ENCODE results near the gene CYB561. TPM values are rescaled to one million over a fixed set of nuclear protein-coding genes. Genes with fewer than 3 reads are reported as not detected.

CYB561 gene
- total RNA-seq, 5 donors from 2014 or later (not counting 1 experiment from before 2014, with no cell fraction given) = 15.5 to 64.1 (median 34.0) TPM

DNA sequence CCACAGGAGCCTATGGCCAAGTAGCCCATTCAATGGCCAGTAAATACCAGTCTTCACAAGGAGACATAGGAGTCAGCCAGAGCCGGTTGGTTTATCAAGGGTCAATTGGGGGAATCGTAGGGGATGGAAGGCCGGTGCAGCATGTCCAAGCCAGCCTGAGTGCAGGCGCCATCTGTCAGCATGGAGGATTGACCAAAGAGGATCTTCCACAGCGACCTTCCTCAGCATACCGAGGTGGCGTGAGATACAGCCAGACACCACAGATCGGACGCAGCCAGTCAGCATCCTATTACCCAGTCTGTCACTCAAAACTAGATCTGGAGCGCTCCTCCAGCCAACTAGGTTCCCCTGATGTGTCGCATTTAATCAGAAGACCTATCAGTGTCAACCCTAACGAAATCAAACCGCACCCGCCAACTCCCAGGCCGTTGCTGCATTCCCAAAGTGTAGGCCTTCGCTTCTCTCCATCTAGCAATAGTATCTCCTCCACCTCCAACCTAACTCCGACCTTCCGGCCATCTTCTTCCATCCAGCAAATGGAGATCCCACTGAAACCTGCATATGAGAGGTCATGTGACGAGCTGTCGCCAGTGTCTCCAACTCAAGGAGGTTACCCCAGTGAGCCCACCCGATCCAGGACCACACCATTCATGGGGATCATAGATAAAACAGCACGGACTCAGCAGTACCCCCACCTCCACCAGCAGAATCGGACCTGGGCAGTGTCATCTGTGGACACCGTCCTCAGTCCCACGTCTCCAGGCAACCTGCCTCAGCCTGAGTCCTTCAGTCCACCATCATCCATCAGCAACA is 25.0 kb downstream of the CYB561 start:
- 94% methylated on average over 25 of the region's 25 CpGs for WGBS (ENCODE audit: insufficient coverage)
- no peaks in the 10 kb centered on the region for H3K36me3 ChIP-seq (ENCODE audit: control insufficient read depth in 2 of 2, extremely low read depth in 1 of 2, insufficient read depth in 1 of 2, low read length in 1 of 2)
- Mint-ChIP-seq H3K4me3 (peak overlapping the region in 1 of 3 donors; percentile 55), H3K27ac (peak overlapping the region in 1 of 2 donors; percentile 71), H3K27me3 (no peaks in the 10 kb centered on the region), H3K4me1 (peaks cover 18 to 30% (median 23%) of the 10 kb centered on the region in 3 donors), H3K9me3 (no peaks in the 10 kb centered on the region), H3K36me3 (peaks cover 10% of the 10 kb centered on the region)
- peaks cover 3 to 24% of the 10 kb centered on the region in 2 experiments for H3K4me1 ChIP-seq (ENCODE audit: control insufficient read depth in 1 of 2, extremely low read depth in 1 of 2, insufficient read depth in 2 of 2, low read length in 2 of 2)
- ChIA-PET CTCF (interaction anchor here in 1 of 2 donors (1.1 kb wide), 1 partner anchor 17 kb away, joined by 3 read pairs; no protein-coding TSS in a partner anchor), POLR2A (interaction anchor here in 1 of 2 donors (0.5 kb wide), 1 partner anchor 14 kb away, joined by 3 read pairs; no protein-coding TSS in a partner anchor)
- no peak overlapping the region for H3K4me3 ChIP-seq (ENCODE audit: control insufficient read depth in 1 of 2, extremely low read depth in 1 of 2, low read length in 1 of 2)
- H3K27me3 ChIP-seq (replicated peaks in 1 of 2; ENCODE audit: control insufficient read depth in 2 of 2, extremely low read depth in 1 of 2, insufficient read depth in 2 of 2, low read length in 1 of 2) = no peaks in the 10 kb centered on the region
- no peak for ATAC-seq (replicated peaks in 1 of 4)
- H3K27ac ChIP-seq (ENCODE audit: low read length) = no peak overlapping the region
- no peaks in the 10 kb centered on the region for H3K9me3 ChIP-seq
- DNase-seq = no peak

DNA sequence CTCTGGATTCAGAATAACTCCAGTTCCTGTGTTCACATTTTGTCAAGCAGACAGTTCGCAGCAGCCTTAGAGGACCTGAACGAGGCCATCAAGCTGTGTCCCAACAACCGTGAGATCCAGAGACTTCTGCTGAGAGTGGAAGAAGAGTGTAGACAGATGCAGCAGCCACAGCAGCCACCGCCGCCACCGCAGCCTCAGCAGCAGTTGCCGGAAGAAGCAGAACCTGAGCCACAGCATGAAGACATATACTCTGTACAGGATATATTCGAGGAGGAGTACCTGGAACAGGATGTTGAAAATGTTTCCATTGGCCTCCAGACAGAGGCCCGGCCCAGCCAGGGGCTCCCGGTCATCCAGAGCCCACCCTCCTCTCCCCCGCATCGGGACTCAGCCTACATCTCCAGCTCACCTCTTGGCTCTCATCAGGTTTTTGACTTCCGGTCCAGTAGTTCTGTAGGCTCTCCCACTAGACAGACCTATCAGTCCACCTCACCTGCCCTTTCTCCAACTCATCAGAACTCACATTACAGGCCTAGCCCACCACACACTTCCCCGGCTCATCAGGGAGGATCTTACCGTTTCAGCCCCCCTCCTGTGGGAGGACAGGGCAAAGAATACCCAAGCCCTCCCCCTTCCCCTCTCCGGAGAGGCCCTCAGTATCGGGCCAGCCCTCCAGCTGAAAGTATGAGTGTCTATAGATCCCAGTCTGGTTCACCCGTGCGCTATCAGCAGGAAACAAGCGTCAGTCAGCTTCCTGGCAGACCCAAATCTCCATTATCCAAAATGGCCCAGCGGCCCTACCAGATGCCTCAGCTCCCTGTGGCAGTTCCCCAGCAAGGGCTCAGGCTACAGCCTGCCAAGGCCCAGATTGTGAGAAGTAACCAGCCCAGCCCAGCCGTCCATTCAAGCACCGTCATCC is 25.9 kb downstream of the CYB561 start:
- Histone ChIP-seq H3K36me3 (ENCODE audit: control insufficient read depth in 2 of 2, extremely low read depth in 1 of 2, insufficient read depth in 1 of 2, low read length in 1 of 2) (no peaks in the 10 kb centered on the region), H3K4me3 (ENCODE audit: control insufficient read depth in 1 of 2, extremely low read depth in 1 of 2, low read length in 1 of 2) (no peak overlapping the region), H3K27ac (ENCODE audit: low read length) (peak overlapping the region; percentile 13), H3K27me3 (replicated peaks in 1 of 2; ENCODE audit: control insufficient read depth in 2 of 2, extremely low read depth in 1 of 2, insufficient read depth in 2 of 2, low read length in 1 of 2) (no peaks in the 10 kb centered on the region), H3K9me3 (no peaks in the 10 kb centered on the region), H3K4me1 (ENCODE audit: control insufficient read depth in 1 of 2, extremely low read depth in 1 of 2, insufficient read depth in 2 of 2, low read length in 2 of 2) (peaks cover 3 to 17% of the 10 kb centered on the region in 2 experiments)
- Mint-ChIP-seq H3K9me3 (no peaks in the 10 kb centered on the region), H3K27ac (peak overlapping the region; percentile 71 to 81), H3K4me3 (peak overlapping the region in 2 of 3 donors; percentile 22 to 55), H3K27me3 (no peaks in the 10 kb centered on the region), H3K4me1 (peaks cover 13 to 24% (median 18%) of the 10 kb centered on the region in 3 donors), H3K36me3 (peaks cover 10% of the 10 kb centered on the region)
- DNase-seq = peak in 28 of 35 experiments; percentile 15 to 60 (median 38)
- peak; percentile 78 to 96 (median 94) for ATAC-seq (replicated peaks in 1 of 4)
- WGBS (ENCODE audit: insufficient coverage) = 40% methylated on average over 20 of the region's 23 CpGs
- ChIA-PET POLR2A (interaction anchor here in 1 of 2 donors (0.5 kb wide), 1 partner anchor 15 kb away, joined by 3 read pairs; no protein-coding TSS in a partner anchor), CTCF (interaction anchor here (0.6 to 1.1 kb wide), 6 partner anchors 12 to 825 kb away, joined by 3 to 5 read pairs (median 3); no protein-coding TSS in a partner anchor)

DNA sequence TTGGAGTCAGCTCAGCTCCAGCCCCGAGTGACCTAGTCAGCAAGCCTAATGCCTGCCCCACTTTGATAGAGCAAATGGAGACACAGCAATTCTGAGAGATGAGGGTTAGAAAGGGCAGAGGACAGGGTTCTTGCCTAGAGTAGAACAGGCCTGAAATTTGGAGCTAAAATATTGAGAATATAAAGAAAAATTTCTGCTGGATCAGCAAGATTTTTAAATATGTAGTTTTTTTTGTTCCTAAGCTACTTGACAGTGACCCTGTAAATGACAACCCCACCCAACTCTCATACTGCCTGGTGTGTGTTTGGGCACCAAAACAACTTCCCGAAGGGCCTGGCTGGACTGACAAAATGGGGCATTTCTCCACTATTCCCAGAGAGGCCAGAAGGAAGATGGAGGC is 26.7 kb downstream of the CYB561 start:
- no peaks in the 10 kb centered on the region for H3K36me3 ChIP-seq (ENCODE audit: control insufficient read depth in 2 of 2, extremely low read depth in 1 of 2, insufficient read depth in 1 of 2, low read length in 1 of 2)
- H3K4me1 Mint-ChIP-seq = peaks cover 13 to 24% (median 18%) of the 10 kb centered on the region in 3 donors

DNA sequence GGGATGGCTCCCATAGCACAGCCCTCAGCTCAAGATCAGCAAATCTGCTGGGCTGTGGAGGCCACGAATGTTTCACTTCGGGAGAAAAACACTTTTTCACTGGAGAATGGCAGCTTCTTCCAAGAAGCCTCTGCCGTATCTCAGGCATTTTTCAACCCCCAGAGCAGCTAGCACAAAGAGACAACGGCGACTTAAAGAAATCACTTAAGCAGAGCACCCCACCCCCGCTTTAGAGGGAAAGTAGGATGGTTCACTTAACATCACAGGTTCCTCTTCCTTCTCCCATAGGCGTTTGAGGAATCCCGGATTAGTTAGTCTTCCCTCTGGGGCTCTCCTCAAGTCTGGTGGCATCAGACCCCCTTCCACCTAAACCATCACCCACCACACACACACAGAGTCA is 27.6 kb downstream of the CYB561 start:
- H3K4me1 ChIP-seq (ENCODE audit: control insufficient read depth in 1 of 2, extremely low read depth in 1 of 2, insufficient read depth in 2 of 2, low read length in 2 of 2) = peaks cover 3 to 17% of the 10 kb centered on the region in 2 experiments
- Mint-ChIP-seq H3K9me3 (no peaks in the 10 kb centered on the region), H3K27ac (no peak overlapping the region), H3K27me3 (no peaks in the 10 kb centered on the region), H3K4me1 (peaks cover 13 to 24% (median 18%) of the 10 kb centered on the region in 3 donors), H3K36me3 (peaks cover 20% of the 10 kb centered on the region), H3K4me3 (no peak overlapping the region)
- no peak for DNase-seq
- peaks cover 0 to 5% of the 10 kb centered on the region in 2 donors for H3K36me3 ChIP-seq (ENCODE audit: control insufficient read depth in 2 of 2, extremely low read depth in 1 of 2, insufficient read depth in 1 of 2, low read length in 1 of 2)
- no peak overlapping the region for H3K27ac ChIP-seq (ENCODE audit: low read length)
- ChIA-PET POLR2A (no interaction called here), CTCF (interaction anchor here in 1 of 2 donors (2.0 kb wide), 1 partner anchor 12 kb away, joined by 8 read pairs; no protein-coding TSS in a partner anchor)
- no peaks in the 10 kb centered on the region for H3K9me3 ChIP-seq
- no peak for ATAC-seq (replicated peaks in 1 of 4)
- WGBS (ENCODE audit: insufficient coverage) = 83% methylated on average over 2 of the region's 8 CpGs
- H3K27me3 ChIP-seq (replicated peaks in 1 of 2; ENCODE audit: control insufficient read depth in 2 of 2, extremely low read depth in 1 of 2, insufficient read depth in 2 of 2, low read length in 1 of 2) = no peaks in the 10 kb centered on the region
- no peak overlapping the region for H3K4me3 ChIP-seq (ENCODE audit: control insufficient read depth in 1 of 2, extremely low read depth in 1 of 2, low read length in 1 of 2)

More for the DNA sequence above, 26.7 kb downstream of the CYB561 start:
- no peak for ATAC-seq (replicated peaks in 1 of 4)
- Histone ChIP-seq H3K27me3 (replicated peaks in 1 of 2; ENCODE audit: control insufficient read depth in 2 of 2, extremely low read depth in 1 of 2, insufficient read depth in 2 of 2, low read length in 1 of 2) (no peaks in the 10 kb centered on the region), H3K4me1 (ENCODE audit: control insufficient read depth in 1 of 2, extremely low read depth in 1 of 2, insufficient read depth in 2 of 2, low read length in 2 of 2) (peaks cover 3 to 17% of the 10 kb centered on the region in 2 experiments), H3K27ac (ENCODE audit: low read length) (peak overlapping the region; percentile 13), H3K9me3 (no peaks in the 10 kb centered on the region), H3K4me3 (ENCODE audit: control insufficient read depth in 1 of 2, extremely low read depth in 1 of 2, low read length in 1 of 2) (no peak overlapping the region)
- Mint-ChIP-seq H3K27ac (peak overlapping the region; percentile 71 to 81), H3K9me3 (no peaks in the 10 kb centered on the region), H3K4me3 (peak overlapping the region in 1 of 3 donors; percentile 55), H3K36me3 (peaks cover 16% of the 10 kb centered on the region), H3K27me3 (no peaks in the 10 kb centered on the region)
- 100% methylated on average over 1 of the region's 2 CpGs for WGBS (ENCODE audit: insufficient coverage)
- ChIA-PET POLR2A (no interaction called here), CTCF (interaction anchor here in 1 of 2 donors (0.6 kb wide), 4 partner anchors 12 to 824 kb away, joined by 3 read pairs; no protein-coding TSS in a partner anchor)
- no peak for DNase-seq

DNA sequence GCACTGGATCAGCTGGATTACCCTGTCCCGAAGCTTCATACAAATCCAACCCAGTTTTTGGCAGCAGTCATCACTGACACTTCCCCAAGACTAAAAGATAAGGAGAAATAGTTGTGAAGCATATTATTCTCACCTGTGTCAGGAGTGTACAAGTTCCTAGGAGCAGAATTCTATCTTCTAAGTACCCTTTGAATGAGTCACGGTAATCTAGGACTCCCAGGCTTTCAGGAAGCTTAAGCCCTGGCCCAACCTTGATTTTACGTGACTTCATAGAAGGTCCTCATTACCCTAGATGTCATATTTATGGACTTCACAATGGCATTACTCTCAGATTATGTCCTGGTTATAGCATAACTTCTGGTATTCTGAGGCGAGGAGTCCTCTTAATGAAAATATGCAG is 31.9 kb downstream of the CYB561 start:
- no peaks in the 10 kb centered on the region for H3K27me3 ChIP-seq (replicated peaks in 1 of 2; ENCODE audit: control insufficient read depth in 2 of 2, extremely low read depth in 1 of 2, insufficient read depth in 2 of 2, low read length in 1 of 2)
- ATAC-seq (replicated peaks in 1 of 4) (no peak), DNase-seq (no peak)
- Mint-ChIP-seq H3K36me3 (peaks cover 25% of the 10 kb centered on the region), H3K27ac (no peak overlapping the region), H3K4me3 (no peak overlapping the region), H3K9me3 (no peaks in the 10 kb centered on the region), H3K4me1 (peaks cover 0 to 8% (median 3%) of the 10 kb centered on the region in 3 donors), H3K27me3 (no peaks in the 10 kb centered on the region)
- POLR2A ChIA-PET = no interaction called here
- no CpG with 5 or more reads among the region's 4 CpGs for whole genome bisulfite sequencing (ENCODE audit: insufficient coverage)
- H3K4me3 ChIP-seq (ENCODE audit: control insufficient read depth in 1 of 2, extremely low read depth in 1 of 2, low read length in 1 of 2) = no peak overlapping the region
- peaks cover 9 to 17% of the 10 kb centered on the region in 2 donors for H3K36me3 ChIP-seq (ENCODE audit: control insufficient read depth in 2 of 2, extremely low read depth in 1 of 2, insufficient read depth in 1 of 2, low read length in 1 of 2)
- no peaks in the 10 kb centered on the region for H3K9me3 ChIP-seq
- no peak overlapping the region for H3K27ac ChIP-seq (ENCODE audit: low read length)
- H3K4me1 ChIP-seq (ENCODE audit: control insufficient read depth in 1 of 2, extremely low read depth in 1 of 2, insufficient read depth in 2 of 2, low read length in 2 of 2) = peaks cover 0 to under 1% of the 10 kb centered on the region in 2 experiments
- CTCF ChIA-PET = interaction anchor here (1.1 to 1.2 kb wide), 2 partner anchors 11 to 12 kb away, joined by 4 to 5 read pairs; no protein-coding TSS in a partner anchor

DNA sequence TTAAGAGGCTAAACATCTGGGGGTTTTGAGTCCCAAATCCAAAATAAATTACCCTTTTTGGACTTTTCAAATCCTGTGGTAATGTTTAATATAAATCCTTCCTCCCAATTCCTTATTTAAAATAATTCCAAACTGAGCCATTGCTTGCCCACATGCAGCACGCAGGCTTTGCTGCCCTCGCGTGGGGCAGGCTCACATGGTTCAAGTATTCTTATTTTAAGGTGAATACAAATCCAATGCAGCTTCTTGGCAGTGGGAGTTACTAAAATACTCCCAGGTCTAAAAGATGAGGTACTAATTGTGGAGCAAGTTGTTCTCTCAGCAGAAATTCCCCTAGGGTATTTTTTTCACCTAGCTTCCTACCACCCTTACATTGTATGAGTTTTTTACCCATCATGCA is 33.0 kb downstream of the CYB561 start:
- Histone ChIP-seq H3K4me3 (ENCODE audit: control insufficient read depth in 1 of 2, extremely low read depth in 1 of 2, low read length in 1 of 2) (no peak overlapping the region), H3K9me3 (no peaks in the 10 kb centered on the region), H3K27me3 (replicated peaks in 1 of 2; ENCODE audit: control insufficient read depth in 2 of 2, extremely low read depth in 1 of 2, insufficient read depth in 2 of 2, low read length in 1 of 2) (no peaks in the 10 kb centered on the region), H3K4me1 (ENCODE audit: control insufficient read depth in 1 of 2, extremely low read depth in 1 of 2, insufficient read depth in 2 of 2, low read length in 2 of 2) (no peaks in the 10 kb centered on the region), H3K27ac (ENCODE audit: low read length) (no peak overlapping the region), H3K36me3 (ENCODE audit: control insufficient read depth in 2 of 2, extremely low read depth in 1 of 2, insufficient read depth in 1 of 2, low read length in 1 of 2) (peaks cover 9 to 17% of the 10 kb centered on the region in 2 donors)
- ATAC-seq (replicated peaks in 1 of 4) (no peak), DNase-seq (no peak)
- Mint-ChIP-seq H3K27me3 (no peaks in the 10 kb centered on the region), H3K4me3 (no peak overlapping the region), H3K27ac (no peak overlapping the region), H3K9me3 (no peaks in the 10 kb centered on the region), H3K36me3 (peaks cover 25% of the 10 kb centered on the region), H3K4me1 (no peaks in the 10 kb centered on the region)
- no CpG with 5 or more reads among the region's 3 CpGs for WGBS (ENCODE audit: insufficient coverage)
- CTCF ChIA-PET = interaction anchor here (1.1 to 1.2 kb wide), 2 partner anchors 12 to 13 kb away, joined by 4 to 5 read pairs; no protein-coding TSS in a partner anchor
- POLR2A ChIA-PET = no interaction called here

Data from T-cell (primary cell).